GM18517 (cell line): Measurements from ENCODE around the gene SH3RF1.

ENCODE experiments used
- ATAC-seq: cut with Tn5 transposase; IDR thresholded peaks from one replicate; pipeline ENCODE4 v1.9.1; 2021; ENCODE audit warnings: mild to moderate bottlenecking, moderate library complexity; ENCODE audit not compliant: unreplicated experiment

SH3RF1 gene

DNA sequence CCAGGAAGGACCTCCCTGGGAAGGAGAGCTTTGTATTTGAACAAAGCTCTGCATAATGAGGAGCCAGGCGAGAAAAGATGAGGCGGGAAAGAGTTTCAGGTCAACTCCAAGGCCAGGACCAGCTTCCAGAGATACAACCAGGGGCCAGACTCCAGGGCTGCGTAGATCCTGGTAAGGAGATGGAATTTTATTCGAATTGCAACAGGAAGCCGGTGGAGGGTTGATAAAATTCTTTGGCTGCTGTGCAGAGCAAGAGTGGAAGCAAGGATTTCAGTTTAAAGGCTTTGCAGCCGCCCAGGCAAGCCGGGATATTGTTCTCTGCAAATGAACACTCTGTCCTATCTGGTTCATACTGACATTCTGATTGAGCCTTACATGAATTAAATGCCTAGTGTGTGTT, 220.5 kb downstream of the SH3RF1 start:
- ATAC-seq, result no peak

DNA sequence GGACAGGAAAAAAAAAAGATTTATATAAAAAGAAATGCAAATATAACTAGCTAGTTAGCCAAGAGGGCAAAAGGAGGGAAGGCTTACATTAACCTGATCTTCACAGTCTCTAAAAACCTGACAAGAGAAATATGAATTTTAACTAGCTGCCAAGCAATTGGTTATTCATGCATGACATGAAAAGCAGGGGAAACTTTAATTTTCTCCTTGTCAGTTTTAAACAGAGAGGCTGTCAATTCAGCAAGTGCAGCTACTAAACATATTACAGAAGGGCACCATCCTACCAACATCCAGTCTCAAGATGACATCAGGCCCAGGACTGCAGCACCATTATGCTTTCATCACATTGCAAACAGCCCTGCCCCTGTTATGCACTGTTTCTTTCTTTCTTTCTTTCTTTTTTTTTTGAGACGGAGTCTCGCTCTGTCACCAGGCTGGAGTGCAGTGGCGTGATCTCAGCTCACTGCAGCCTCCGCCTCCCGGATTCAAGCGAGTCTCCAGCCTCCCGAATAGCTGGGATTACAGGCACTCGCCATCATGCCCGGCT, 221.8 kb downstream of the SH3RF1 start:
- no peak for ATAC-seq

DNA sequence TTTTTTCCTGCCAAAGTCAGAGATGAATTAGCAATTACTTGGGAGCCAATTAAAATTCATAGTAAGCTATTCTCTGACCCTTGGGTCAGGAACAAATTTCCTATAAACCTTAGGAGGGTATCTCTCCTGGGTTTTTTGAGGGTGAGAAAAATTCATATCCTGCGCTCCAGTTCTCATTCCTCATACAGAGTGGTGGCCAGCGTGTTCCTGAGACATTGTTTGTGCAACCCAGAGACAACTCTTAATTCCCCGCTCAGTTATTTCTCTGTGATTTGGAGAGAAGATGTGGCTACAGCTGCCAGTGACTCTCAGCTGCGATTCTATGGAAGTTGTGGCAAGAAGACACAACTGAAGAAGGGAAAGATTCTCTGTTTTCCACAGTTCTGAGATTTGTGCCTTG, 222.8 kb downstream of the SH3RF1 start:
- ATAC-seq, result no peak

DNA sequence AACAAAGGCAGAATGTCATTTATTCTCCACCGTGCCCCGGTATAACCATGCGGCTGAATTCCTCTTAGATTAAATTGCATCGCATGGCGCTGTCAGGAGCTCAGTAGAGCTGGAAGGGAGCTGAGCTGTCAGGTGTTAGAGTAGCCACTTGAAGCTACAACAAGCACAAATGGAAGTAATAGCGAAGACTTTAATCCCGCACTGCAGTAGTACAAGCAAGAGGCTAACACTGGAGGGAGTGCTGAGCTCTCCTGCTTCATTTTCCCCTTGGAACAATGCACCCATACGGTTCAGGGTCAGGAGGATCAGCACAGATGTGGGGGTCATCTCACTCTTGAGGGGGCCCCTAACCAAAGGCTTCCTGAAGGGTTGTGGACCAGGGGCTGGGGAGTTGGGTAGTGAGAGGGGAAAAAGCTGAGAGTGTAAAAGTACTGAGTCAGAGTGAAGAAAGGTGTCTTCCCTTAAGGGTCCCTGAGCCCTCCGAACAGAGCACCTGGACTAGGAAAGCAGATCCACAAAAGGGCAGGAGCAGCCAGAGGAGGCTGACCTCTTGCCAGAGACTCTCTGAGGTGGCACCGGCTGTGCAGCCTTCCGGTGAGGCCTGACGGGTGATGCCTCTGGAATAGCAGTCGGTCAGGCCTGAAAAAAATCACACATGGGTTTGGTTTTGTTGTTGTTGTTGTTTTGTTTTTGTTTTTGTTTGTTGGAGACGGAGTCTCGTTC, 224.7 kb downstream of the SH3RF1 start:
- ATAC-seq, result no peak

DNA sequence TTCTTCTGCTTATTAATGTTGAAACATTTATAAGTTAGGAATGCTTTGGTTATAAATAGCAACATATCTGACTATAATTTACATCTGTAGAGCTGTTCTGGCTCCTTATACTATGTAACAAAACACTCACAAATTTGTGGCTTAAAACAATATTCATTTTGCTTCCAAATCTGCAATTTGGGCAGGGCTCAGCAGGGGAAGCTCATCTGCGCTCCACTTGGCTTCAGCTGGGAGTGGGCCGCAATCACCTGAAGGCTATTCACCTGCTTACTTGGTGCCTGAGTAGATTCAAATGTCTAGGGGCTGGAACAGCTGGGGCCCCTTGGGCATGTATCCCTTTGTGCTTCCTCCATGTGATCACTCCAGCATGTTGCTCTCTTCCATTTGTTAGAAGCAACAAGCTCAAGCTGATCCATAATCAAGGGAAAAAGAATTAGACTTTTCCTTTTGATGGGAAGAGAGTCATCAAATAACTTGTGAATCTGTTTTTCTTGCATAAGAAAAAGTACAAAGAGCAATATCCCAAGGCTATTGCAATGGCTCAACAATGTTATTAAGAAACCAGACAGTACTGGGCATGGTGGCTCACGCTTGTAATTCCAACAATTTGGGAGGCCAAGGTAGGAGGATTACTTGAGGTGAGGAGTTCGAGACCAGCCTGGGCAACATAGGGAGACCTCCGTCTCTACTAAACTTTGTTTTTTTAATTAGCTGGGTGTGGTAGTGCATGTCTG, 225.9 kb downstream of the SH3RF1 start:
- no peak for ATAC-seq
